ENCODE measurements around the gene MYH9.
A peak's percentile ranks its signal among the peaks of the same experiment; 100 is the strongest.

Gene MYH9

DNA sequence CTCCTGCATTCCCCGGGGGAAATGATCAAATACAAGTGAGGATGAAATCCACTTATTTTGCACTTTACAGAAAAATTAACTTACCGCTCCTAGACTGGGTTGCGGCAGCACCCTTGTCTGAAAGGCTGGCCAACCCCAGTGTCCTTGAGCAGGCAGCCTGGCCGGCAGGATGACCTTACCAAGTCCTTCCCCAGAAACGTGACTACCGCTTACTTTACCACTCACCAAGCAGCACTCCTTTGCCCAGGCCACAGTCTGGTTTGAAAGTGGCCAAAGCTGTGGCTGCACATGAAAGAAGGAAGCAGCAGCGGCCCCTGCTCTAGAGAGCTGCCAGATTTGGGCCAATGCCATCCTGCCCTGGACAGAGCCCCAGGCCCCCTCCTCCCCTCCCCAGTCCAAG, 20.3 kb downstream of the MYH9 start:
- DNase-seq (ENCODE audit: low read depth), result no peak

DNA sequence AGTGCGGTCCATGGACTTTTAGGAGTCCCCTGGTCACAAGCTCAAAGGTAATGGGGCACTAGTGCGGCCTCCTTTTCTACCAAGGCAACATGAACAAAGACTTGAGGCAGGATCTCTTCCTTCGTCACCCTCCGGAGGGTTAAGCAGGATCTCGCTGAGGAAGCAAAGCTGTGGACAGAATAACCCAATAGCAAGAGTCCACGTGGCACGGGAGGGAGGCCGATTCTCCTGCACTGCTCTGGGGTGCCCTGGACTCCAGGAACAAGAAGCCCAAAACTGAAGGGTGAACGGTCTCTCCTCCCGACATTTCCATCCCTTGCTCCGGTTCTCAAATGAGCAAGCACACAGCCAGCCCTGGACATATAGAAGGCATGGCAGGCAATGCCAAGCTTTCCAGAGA, 20.7 kb downstream of the MYH9 start:
- no peak for DNase-seq (ENCODE audit: low read depth)

DNA sequence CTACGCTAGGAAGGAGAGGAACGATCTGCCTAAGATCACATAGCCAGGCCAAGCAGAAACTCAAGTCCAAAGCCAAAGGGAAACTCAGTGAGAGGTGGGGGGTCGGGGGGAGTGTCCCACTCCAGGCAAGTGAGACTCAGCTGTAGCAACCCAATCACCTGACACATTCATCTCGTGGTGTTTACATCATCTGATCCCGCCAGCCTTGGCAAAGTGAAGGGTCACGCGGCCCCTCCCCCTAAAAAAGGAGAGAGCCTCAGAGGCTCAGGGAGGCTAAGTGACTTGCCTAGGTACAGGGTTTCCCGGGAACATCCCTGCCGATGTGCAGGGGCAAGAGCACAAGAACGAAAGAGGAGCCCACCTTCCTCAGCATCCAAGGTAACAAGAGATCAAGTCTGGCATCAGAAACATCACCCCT, 21.5 kb downstream of the MYH9 start:
- peak; percentile 60 for DNase-seq (ENCODE audit: low read depth)

- peak; percentile 95 for DNase-seq (ENCODE audit: low read depth)
These were observed 22.8 kb downstream of the MYH9 start for GRCh38 chr22:36365020-36365411.

GRCh38 chr22:36364255-36365019, 23.3 kb downstream of the MYH9 start:
- no peak for DNase-seq (ENCODE audit: low read depth)

DNA sequence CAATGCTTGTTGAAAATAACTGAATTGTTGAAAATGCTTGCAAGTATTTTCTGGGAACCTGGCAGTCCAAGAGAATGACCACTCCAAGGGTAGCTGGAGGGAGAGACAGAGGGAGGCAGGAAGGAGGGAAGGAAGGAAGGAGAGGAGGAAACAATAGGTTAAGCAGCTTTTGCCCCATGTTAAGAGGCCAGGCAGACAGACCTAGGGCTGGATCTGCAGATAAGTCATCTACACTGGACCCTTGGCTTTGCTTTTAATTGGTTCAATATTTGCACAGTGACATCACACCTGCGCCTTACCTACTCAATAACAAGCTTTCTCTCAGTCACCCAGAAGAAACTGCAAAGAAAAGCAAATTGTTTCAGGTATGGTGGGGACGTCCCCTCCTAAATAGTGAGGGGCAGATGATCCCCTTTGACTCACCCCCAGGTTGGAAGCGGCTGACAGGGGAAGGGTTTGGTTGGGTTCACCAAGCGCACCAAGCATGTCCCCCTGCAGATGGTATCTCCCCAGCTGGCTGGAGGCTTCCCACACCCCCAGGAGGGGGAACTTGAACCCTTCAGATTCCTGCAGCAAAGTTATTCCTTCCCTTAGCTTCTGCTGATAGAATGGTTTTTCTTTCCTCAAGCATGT, 24.3 kb downstream of the MYH9 start:
- DNase-seq (ENCODE audit: low read depth), result no peak

- DNase-seq (ENCODE audit: low read depth), result no peak
These were observed 24.8 kb downstream of the MYH9 start for GRCh38 chr22:36362932-36363331.

DNA sequence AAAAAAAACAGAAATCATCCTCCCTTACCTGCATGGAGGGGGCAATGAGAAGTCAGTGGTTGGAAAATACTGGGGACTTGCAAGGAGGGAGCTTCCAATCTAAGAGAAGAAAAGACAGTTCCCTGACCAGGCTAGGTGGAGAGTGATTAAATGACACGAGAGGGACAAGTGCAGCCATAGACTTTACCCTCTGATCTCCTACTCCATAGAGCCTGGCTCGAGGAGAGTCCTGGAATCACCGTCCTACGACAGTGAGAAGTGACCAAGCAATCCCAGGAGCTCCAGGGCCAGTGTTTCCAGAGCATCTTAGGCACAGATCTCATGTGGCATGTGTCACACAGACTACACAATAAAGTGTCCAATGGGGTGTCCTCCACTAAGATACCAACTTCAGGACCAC, 25.7 kb downstream of the MYH9 start:
- DNase-seq (ENCODE audit: low read depth), result no peak

DNA sequence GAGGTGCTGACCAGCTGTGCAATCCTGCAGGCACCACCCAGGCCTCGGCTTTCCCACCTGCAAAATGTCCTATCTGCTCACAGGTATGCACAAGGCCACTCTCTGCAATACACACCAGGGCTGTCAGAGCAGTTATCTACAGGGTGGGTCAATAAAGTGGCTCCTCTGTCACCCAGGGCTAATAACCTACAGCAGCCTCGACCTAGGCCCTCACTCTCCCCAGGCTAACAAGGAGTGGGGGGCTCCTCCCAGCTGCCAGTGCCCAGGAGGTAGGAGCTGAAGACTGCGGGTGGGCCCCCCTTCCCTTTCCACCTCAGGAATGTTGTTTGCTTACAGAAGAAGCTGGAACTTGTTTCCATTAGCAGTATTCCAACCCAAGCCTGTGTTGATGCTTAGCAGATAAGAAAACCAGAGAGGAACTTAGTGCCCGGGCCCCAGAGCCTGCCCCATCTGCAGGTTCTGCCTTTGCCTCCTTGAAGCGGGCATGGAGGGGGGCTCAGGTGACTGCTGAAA, 26.8 kb downstream of the MYH9 start:
- no peak for DNase-seq (ENCODE audit: low read depth)

- no peak for DNase-seq (ENCODE audit: low read depth)
These were observed 27.8 kb downstream of the MYH9 start for GRCh38 chr22:36360011-36360410.

DNA sequence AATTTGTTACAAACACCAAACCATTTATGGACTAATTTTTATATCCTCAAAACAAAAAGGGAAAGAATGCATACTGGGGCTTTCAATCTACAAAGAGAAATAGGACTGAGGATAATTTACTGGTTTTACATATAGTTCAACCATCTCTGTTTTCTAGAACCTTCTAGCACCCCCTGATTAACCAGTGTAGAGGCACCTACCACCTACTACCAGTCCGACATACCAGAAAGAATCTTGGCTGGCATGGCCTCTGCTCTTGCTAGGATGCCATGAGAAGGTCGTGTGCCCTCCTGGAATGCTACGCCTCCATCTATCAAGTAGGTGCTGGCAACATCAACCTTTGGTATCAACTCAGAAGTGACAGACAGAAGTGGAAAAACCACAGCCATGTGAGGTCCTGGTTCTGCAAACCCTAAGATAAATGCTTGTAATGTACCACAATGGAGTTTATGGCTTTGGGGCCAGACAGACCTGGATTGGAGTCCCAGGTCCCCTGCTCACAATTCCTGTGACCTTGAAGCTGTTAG, 28.2 kb downstream of the MYH9 start:
- DNase-seq (ENCODE audit: low read depth), result no peak

DNA sequence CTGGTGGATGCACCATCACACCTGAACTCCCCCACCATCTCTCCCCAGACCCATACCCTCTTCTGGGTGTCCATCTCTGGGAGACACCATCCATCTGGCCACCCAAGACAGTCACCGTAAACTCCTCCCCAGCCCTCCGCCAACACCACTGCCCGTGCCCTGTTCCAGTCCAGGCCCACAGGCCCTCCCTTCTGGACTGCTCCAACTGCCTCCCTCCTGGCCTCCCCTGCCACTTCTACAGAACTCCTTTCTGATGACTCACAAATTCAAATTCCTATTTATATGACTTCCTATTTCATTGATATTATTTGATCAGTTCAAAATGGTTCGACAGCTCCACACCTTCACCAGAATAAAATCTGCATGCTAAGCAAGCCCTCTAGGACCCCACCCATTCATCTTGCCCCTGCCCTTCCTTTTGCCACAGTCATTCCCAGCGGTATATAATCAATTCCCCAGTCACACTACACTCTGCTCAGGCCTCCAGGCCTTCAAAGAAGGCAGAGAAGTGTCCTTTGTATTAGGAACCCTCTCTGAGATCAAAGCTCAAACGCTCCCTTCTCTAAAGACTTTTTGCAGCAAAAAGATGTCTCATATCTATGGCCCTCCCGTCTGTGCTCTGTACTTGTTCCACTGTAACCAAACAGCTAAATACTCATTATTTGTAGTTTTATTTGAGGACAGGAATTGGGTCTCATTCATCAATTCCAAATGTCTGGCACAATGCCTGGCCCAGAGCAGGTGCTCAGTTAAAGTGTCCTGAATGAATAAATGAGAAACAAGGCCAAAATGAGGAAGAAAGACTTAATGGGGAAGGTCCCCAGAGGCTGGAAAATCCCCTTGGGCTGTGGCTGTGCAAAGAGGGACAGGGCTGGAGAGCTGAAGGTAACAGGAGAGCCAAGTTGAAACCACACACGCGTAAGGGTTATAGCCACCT, 29.0 kb downstream of the MYH9 start:
- no peak for DNase-seq (ENCODE audit: low read depth)

GRCh38 chr22:36356708-36357624, 30.8 kb downstream of the MYH9 start:
- DNase-seq (ENCODE audit: low read depth), result no peak

- no peak for DNase-seq (ENCODE audit: low read depth)
These were observed 31.9 kb downstream of the MYH9 start for GRCh38 chr22:36355894-36356293.

GRCh38 chr22:36355362-36355761, 32.4 kb downstream of the MYH9 start:
- no peak for DNase-seq (ENCODE audit: low read depth)

DNA sequence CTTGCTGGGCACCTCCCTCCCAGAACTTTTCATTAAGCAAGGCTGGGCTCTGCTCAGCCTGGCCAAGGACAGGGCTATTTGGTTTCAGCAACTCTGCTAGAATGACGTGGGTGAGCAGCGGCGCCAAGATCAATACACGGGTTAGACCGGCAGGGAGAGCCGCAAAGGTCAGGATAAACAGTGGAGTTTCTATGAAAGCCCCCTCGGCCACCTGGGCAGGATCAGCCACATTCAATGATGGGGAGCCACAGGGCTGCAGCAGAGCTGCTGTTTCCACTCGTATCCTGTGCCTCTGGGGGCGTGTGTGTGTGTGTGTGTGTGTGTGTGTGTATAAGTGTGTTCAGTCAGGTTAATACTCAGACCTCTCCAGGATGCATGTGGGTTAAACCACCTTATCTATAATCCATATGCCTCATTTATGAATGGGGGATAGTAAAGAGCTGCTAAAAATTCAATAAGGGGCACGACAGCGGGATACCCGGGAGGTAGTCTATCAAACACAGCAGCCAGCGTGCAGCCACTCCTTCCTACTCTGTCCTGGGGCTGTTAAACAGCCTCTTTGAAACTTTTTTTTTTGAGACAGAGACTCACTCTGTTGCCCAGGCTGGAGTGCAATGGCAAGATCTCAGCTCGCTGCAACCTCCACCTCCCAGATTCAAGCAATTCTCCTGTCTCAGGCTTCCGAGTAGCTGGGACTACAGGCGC, 34.8 kb downstream of the MYH9 start:
- DNase-seq (ENCODE audit: low read depth), result no peak

DNA sequence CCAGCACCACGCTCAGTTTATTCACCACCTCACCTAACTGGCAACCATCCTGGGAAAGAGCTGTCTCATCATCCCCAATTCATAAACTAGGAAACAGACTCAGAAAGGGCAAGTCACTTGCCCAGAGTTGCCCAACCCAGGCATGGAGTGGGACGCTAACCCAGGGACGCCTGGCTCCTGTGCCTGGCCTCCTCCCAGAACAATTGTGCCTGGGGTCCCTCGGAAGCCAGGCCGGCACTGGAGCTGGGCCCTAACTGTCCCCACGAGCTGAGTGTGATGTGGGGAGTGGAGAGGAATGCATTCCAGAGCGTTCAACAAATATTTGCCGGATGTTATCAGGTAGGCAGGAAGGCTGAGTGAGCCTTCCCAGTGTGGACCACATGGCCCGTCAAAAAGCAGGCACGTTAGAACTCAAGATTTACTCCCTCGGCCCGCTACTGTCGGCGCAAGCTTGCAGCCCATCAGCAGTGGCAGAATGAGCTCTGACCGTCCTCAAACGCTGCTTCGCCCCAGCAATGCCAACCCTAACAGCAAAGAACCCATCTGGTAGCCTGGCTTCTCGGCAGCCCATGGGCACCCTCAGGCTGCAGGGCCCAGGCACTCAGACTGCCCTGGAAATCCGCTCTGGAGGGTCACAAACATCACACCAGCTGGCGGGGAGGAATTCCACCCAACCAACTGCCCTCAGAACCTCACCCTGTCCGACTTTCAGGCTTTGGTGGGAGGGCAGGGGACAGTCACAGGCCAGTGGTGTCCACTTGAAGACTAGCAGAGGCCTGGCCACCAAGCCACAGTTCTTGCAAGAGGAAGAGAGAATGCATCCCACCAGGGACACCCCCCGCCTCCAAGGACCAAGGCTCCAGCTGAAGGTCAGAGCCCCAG, 35.6 kb downstream of the MYH9 start:
- no peak for DNase-seq (ENCODE audit: low read depth)

GRCh38 chr22:36350751-36351594, 36.8 kb downstream of the MYH9 start:
- DNase-seq (ENCODE audit: low read depth), result no peak

GRCh38 chr22:36349726-36350125, 38.0 kb downstream of the MYH9 start:
- no peak for DNase-seq (ENCODE audit: low read depth)

All from T-helper 22 cell (primary cell).